Loucy (cell line): ENCODE measurements around the gene PARN.
"Not testable (repeated sequence)": the region's sequence is repeated elsewhere in the genome, so short reads cannot be mapped to it uniquely, and the experiment has no call there.

Source experiments
- H2AFZ ChIP-seq: fragments of 200-600 bp; sonication (generic); 2 replicates; pipeline ENCODE4 v1.6.0; 2016; ENCODE audit warnings: antibody characterized with exemption, mild to moderate bottlenecking, low read length, moderate library complexity
- H3F3A ChIP-seq: fragments of 200-600 bp; 2 replicates; pipeline ENCODE4 v1.6.0; 2016; ENCODE audit warnings: antibody characterized with exemption, low read depth, mild to moderate bottlenecking
- H3K27me3 ChIP-seq: fragments of 200-600 bp; sonication (generic); 2 replicates; pipeline ENCODE4 v1.6.1; 2014; ENCODE audit warnings: low read length, mild to moderate bottlenecking; ENCODE audit not compliant: insufficient read depth, poor library complexity, severe bottlenecking
- H3K36me3 ChIP-seq: fragments of 200-600 bp; sonication (generic); 2 replicates; pipeline ENCODE4 v1.6.1; 2016; ENCODE audit warnings: low read length; ENCODE audit not compliant: insufficient read depth
- H3K4me1 ChIP-seq: fragments of 200-600 bp; sonication (generic); 2 replicates; pipeline ENCODE4 v1.5.1; 2014; ENCODE audit warnings: low read length, mild to moderate bottlenecking; ENCODE audit not compliant: insufficient read depth, poor library complexity, severe bottlenecking
- H3K4me2 ChIP-seq: fragments of 200-600 bp; sonication (generic); 2 replicates; pipeline ENCODE4 v1.6.0; 2014; ENCODE audit warnings: antibody characterized with exemption, low read length, low read depth, mild to moderate bottlenecking; ENCODE audit not compliant: poor library complexity, severe bottlenecking
- H3K4me3 ChIP-seq: fragments of 200-600 bp; sonication (generic); 2 replicates; pipeline ENCODE4 v1.5.1; 2014; ENCODE audit warnings: low read length, mild to moderate bottlenecking, mixed read lengths; ENCODE audit not compliant: poor library complexity, severe bottlenecking
- H3K79me2 ChIP-seq: fragments of 200-600 bp; sonication (generic); 2 replicates; pipeline ENCODE4 v1.6.1; 2014; ENCODE audit warnings: low read length; ENCODE audit not compliant: insufficient read depth
- H3K9ac ChIP-seq: fragments of 200-600 bp; sonication (generic); 2 replicates; pipeline ENCODE4 v1.6.0; 2014; ENCODE audit warnings: mild to moderate bottlenecking, low read depth, low read length, moderate library complexity; ENCODE audit not compliant: poor library complexity, severe bottlenecking
- H3K9me2 ChIP-seq: fragments of 200-600 bp; sonication (generic); replicated peaks from 2 replicates; pipeline ENCODE4 v1.6.1; 2016; ENCODE audit warnings: low read depth, low read length, mixed read lengths
- H3K9me3 ChIP-seq: fragments of 200-600 bp; sonication (generic); 2 replicates; pipeline ENCODE4 v1.6.1; 2014; ENCODE audit warnings: mild to moderate bottlenecking, antibody characterized with exemption, low read length, low read depth; ENCODE audit not compliant: insufficient read depth
- H4K20me1 ChIP-seq: fragments of 200-600 bp; sonication (generic); 2 replicates; pipeline ENCODE4 v1.6.0; 2014; ENCODE audit warnings: antibody characterized with exemption, low read length, mild to moderate bottlenecking; ENCODE audit not compliant: insufficient read depth, poor library complexity, severe bottlenecking
- CTCF ChIP-seq: fragments of 200-600 bp; sonication (generic); conservative IDR thresholded peaks from 2 replicates; pipeline ENCODE4 v1.5.1; 2014; ENCODE audit warnings: mild to moderate bottlenecking, antibody characterized with exemption, low read length
- EZH2phosphoT487 ChIP-seq: fragments of 200-600 bp; IDR thresholded peaks from 2 replicates; pipeline ENCODE4 v1.6.1; 2018; ENCODE audit warnings: antibody characterized with exemption, mild to moderate bottlenecking, moderate library complexity, borderline replicate concordance

PARN gene

GRCh38 chr16:14409563-14409962, 220.5 kb downstream of the PARN start:
- Histone ChIP-seq H3K4me3 (no peak overlapping the region), H3K9me2 (no peaks in the 10 kb centered on the region), H2AFZ (no peak overlapping the region), H3K4me1 (no peaks in the 10 kb centered on the region), H3K27me3 (no peaks in the 10 kb centered on the region), H3K4me2 (no peak overlapping the region), H3K36me3 (no peaks in the 10 kb centered on the region), H3F3A (no peaks in the 10 kb centered on the region), H3K9ac (no peak overlapping the region), H3K9me3 (no peaks in the 10 kb centered on the region), H3K79me2 (no peaks in the 10 kb centered on the region), H4K20me1 (no peaks in the 10 kb centered on the region)
- TF ChIP-seq EZH2phosphoT487 (no peak), CTCF (no peak)

- Histone ChIP-seq H3K9me2 (no peaks in the 10 kb centered on the region), H3F3A (no peaks in the 10 kb centered on the region), H3K9ac (no peak overlapping the region), H3K4me3 (no peak overlapping the region), H3K36me3 (no peaks in the 10 kb centered on the region), H2AFZ (no peak overlapping the region), H3K4me1 (no peaks in the 10 kb centered on the region), H3K27me3 (no peaks in the 10 kb centered on the region), H4K20me1 (no peaks in the 10 kb centered on the region), H3K79me2 (no peaks in the 10 kb centered on the region), H3K9me3 (no peaks in the 10 kb centered on the region), H3K4me2 (no peak overlapping the region)
- TF ChIP-seq CTCF (no peak), EZH2phosphoT487 (no peak)
Measured at GRCh38 chr16:14407786-14408399, 222.2 kb downstream of the PARN start.

GRCh38 chr16:14405611-14406537, 224.2 kb downstream of the PARN start:
- H3K9ac ChIP-seq, result no peak overlapping the region
- no peak overlapping the region for H3K4me3 ChIP-seq

DNA sequence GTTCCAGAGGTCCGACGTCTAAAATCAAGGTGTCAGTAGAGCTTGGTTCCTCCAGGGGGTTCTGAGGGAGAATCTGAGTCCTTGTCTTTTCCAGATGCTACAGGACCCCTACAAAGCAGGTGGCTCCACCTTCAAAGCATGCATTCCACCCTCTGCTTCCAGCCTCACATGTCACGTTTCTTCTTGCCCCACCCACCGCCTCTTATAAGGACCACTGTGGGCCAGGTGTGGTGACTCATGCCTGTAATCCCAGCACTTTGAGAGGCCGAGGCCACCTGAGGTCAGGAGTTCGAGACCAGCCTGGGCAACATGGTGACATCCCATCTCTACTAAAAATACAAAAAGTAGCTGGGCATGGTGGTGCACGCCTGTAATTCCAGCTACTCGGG, 227.1 kb downstream of the PARN start:
- not testable (repeated sequence) for H3K9me3 ChIP-seq, H3K9me2 ChIP-seq, H3K36me3 ChIP-seq, H3K9ac ChIP-seq, H3K4me3 ChIP-seq, H3K4me2 ChIP-seq, H3K27me3 ChIP-seq, H3K79me2 ChIP-seq, H3K4me1 ChIP-seq, H2AFZ ChIP-seq, H4K20me1 ChIP-seq, H3F3A ChIP-seq

More at GRCh38 chr16:14405611-14406537, 224.2 kb downstream of the PARN start:
- no peaks in the 10 kb centered on the region for H3F3A ChIP-seq
- H3K79me2 ChIP-seq, result no peaks in the 10 kb centered on the region
- H3K27me3 ChIP-seq, result no peaks in the 10 kb centered on the region
- no peaks in the 10 kb centered on the region for H3K9me2 ChIP-seq
- H3K4me2 ChIP-seq, result no peak overlapping the region
- no peaks in the 10 kb centered on the region for H3K4me1 ChIP-seq
- TF ChIP-seq CTCF (no peak), EZH2phosphoT487 (no peak)
- H3K9me3 ChIP-seq, result no peaks in the 10 kb centered on the region
- no peak overlapping the region for H2AFZ ChIP-seq
- H3K36me3 ChIP-seq, result no peaks in the 10 kb centered on the region
- no peaks in the 10 kb centered on the region for H4K20me1 ChIP-seq

GRCh38 chr16:14402114-14403000, 227.7 kb downstream of the PARN start:
- H4K20me1 ChIP-seq, H3K9me2 ChIP-seq, H3F3A ChIP-seq, H3K9me3 ChIP-seq, H3K27me3 ChIP-seq, H3K4me1 ChIP-seq, H3K36me3 ChIP-seq, H3K4me3 ChIP-seq, H3K79me2 ChIP-seq, H3K9ac ChIP-seq, H3K4me2 ChIP-seq, H2AFZ ChIP-seq: not testable (repeated sequence)
